Right renal cortex interstitium (tissue), 3 donors: ENCODE measurements around the gene CCDC28A. TPM values are rescaled to one million over a fixed set of nuclear protein-coding genes. Genes with fewer than 3 reads are reported as not detected.
"Not testable (repeated sequence)": the region's sequence is repeated elsewhere in the genome, so short reads cannot be mapped to it uniquely, and the experiment has no call there.

Experiments used
- DNase-seq, 3 donors: peaks; one replicate each; pipeline ENCODE4 v3.0.0-alpha.2; 2013; ENCODE audit warnings: low read depth in 3 of 3, low spot score in 2 of 3
- polyA plus RNA-seq, 3 donors: library from polyadenylated mRNA; unstranded; fragments of 120-200 nt; gene quantifications; one replicate each; pipeline ENCODE4 v1.2.1, GENCODE V29; 2013; ENCODE audit not compliant: insufficient read length in 3 of 3

Gene CCDC28A
- polyA plus RNA-seq = 10 to 100 TPM; 29.7 to 36.9 (median 31.1) TPM

GRCh38 chr6:138773177-138774091, at the start of gene CCDC28A:
Gene CCDC28A, plus strand, starts transcription at chr6:138773769. Its CDS starts 2,352 bp downstream, at chr6:138776121.
- peak; percentile 96 to 98 (median 96) for DNase-seq

DNA sequence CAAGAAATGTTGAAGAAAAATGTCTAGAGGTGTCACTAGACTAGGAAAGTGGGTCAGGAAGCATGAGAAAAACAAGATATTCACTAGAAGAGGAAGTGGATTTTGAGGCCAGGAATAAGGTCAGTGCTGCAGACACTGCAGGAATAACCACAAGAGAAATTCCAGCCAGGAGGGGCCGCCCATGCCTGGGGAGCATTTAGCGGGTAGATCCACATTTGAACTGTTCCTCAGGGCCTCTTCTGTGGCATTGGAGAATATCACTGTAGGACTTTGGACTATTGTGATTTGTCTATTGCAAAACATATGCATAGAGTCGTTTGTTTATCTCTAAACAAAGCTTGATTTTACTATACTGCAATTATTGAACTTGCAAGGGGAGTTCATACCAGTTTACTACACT, 49.6 kb upstream of the CCDC28A start:
- no peak for DNase-seq

- DNase-seq = no peak
These were observed 47.4 kb upstream of the CCDC28A start for GRCh38 chr6:138726066-138726756.

GRCh38 chr6:138726757-138727097, 46.8 kb upstream of the CCDC28A start:
- DNase-seq = no peak

GRCh38 chr6:138727182-138727581, 46.4 kb upstream of the CCDC28A start:
- no peak for DNase-seq

DNA sequence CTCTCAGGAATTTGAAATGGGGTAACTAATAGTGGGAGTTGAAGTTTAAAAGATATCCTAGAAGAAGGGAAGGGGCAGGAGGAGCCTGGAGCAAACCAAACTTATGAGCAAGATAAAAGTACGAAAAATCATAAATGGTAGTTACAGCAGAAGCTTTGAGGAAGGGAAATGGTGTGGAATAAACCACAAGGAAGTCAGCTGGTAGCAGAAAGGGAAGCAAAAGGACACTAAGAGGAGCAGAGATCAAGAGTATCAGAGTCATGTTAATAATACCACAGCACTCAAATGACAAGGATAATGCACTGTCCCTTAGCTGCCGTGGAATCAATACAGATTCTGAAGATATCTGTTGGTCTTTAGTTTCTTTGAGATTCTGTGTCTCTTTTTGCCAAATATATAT, 44.9 kb upstream of the CCDC28A start:
- DNase-seq = no peak

GRCh38 chr6:138730037-138730436, 43.5 kb upstream of the CCDC28A start:
- DNase-seq = not testable (repeated sequence)

- no peak for DNase-seq
These were observed 39.0 kb upstream of the CCDC28A start for GRCh38 chr6:138734585-138734984.

GRCh38 chr6:138736640-138737039, 36.9 kb upstream of the CCDC28A start:
- no peak for DNase-seq

DNA sequence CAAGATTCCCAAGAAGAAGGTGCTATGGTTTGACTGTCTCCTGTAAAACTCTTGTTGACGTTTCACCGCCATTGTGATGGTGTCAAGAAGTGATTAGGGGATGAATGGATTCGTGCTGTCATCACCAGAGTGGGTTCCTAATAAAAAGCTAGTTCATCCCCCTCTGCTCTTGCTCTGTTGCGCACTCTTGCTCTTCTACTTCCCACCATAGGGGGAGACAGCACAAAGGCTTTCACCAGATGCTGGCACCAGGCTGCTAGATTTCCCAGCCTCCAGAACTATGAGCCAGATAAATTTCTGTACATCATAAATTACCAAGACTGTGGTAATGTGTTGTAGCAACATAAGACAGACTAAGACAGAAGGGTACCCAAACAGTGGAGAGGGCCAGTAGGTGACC, 21.6 kb upstream of the CCDC28A start:
- no peak for DNase-seq

DNA sequence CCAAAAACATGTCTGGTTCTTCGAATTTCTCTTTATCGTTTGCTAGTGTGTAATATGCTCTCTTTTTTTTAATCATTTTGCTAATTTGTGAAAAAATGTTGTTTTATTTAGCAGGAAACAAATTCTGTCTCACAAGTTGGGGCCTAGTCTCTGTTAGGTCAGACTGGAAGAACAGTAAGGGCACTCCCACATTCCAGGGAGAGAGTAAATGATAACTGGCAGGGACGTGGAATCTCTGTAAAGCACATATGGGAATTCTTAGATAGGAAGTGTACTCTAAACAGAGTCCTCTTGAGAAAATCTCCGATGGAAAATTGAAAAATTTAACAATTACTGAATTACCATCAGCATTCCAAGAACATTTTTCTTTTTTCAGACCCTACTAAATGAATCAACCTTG, 16.4 kb upstream of the CCDC28A start:
- no peak for DNase-seq

DNA sequence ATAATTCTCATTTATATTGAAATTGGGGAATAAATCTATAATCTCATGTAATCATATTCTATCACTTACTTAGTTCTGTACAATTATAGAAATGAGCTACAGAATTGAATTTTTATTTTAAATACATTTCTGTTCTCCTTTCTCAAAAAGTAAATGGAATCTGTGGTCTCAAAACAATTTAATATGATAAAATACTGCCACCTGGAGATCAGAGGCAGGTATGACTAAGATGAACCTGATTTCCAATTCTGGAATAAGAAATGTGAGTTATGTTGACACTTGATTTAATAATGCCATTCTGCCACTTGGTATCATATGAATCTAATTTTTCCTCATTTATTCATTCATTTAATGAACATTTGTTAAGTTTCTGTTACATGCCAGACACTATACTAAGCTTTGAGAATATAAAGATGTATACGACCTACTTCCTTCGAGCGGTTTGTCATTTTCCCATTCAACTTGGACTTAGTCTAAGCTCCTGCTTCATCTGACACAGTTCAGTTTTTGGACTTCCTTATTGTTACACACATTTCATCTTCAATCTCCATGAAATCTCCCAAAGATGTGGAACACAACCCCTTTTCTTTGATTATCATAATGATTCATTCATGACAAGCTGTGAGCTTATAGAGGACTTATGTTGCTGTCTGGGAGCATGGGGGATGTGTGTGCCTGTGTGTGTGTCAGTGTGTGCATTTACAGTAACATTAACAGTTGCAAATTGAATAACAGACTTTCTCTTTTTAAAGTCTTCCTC, 7.5 kb upstream of the CCDC28A start:
- DNase-seq = peak in 1 of 3 donors; percentile 6

GRCh38 chr6:138769102-138769676, 4.4 kb upstream of the CCDC28A start:
- no peak for DNase-seq

GRCh38 chr6:138772596-138773176, 883 bp upstream of the CCDC28A start:
- DNase-seq = no peak

DNA sequence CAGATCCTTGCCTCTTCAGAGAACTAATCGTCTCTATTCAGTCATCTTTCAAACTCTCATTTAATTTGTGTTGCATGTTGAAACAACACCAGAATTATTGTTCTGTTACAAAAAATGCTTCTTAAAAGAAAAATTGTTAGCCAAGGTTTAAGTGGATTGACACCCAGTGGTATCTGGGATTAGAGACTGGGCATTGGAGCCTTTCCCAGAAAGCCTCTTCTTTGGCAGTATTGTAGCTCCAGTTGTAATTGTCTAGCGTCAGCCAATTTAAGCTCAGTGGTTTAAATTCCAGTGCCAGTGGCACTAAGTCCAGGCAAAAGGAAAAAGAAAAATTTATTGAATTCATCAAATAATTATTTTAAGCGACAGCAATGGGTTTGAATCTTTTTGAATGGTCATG, 801 bp downstream of the CCDC28A start:
- no peak for DNase-seq

GRCh38 chr6:138776659-138777058, 3.1 kb downstream of the CCDC28A start:
- no peak for DNase-seq

DNA sequence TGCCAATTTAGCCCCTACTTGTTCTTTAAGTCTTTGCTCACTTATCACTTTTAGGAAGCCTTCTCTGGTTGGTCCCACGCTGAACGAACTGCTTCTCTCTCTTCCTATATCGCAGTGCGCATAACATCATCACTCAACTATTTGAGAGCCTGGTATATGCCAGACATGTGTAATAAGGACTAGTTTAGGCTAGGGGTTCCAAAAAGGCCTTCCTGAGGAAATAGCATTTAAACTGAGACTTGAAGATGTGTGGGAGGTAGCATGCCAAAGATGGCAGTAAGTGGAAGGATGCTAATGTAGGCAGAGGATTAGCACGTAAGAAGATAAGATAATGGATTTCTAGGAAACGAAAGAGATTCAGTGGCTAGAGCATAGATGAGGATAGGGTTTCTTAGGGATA, 4.8 kb downstream of the CCDC28A start:
- no peak for DNase-seq

- no peak for DNase-seq
These were observed 8.7 kb downstream of the CCDC28A start for GRCh38 chr6:138782243-138782642.

GRCh38 chr6:138785079-138785478, 11.5 kb downstream of the CCDC28A start:
- DNase-seq = no peak

DNA sequence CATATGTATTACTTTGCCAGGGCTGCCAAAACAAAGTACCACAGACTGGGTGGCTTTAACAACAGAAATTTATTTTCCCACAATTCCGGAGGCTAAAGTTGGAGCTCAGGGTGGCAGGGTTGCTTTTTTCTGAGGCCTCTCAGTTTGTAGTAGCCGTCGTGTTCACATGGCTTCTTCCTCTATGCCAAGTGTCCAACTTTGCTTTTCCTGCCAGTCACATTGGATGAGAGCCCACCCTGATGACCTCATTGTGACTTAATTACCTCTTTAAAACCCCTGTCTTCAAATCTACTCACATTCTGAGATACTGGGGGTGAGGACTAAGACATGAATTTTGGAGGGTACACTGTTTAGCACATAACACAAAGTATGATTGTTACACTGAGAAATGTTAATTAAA, 12.4 kb downstream of the CCDC28A start:
- DNase-seq = no peak
